Measurements from ENCODE around the gene CXCL12. TPM values are rescaled to one million over a fixed set of nuclear protein-coding genes. Genes with fewer than 3 reads are reported as not detected.

The CXCL12 gene
- polyA plus RNA-seq, 1 of the 3 experiments (the other 2 are of a cell fraction) = 4.7 TPM

DNA sequence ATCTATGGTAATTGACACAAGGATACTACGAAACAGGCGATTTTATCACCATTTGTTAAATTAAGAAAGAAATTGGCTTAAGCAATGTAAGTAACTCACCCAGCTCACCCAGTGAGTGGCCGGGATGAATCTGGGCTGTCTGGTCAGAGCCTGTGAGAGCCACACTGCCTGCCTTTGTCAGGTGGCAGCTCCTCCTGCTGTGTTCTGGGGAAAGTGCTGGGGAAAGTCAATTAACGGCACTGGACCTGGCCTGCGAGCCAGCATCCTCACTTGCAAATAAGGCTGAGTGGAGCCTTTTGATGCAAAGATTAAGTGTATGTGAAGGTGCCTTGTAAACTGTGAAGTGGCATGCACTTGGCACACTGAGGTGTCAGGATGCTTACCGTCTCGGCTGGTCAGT lies 13.4 kb upstream of the CXCL12 start:
- peaks cover 0 to 7% of the 10 kb centered on the region in 2 experiments; a peak in 1 of 4 replicates for H3K4me1 ChIP-seq (ENCODE audit: control insufficient read depth in 1 of 2, insufficient read depth in 2 of 2, low read depth in 1 of 2, low read length in 1 of 2)
- H3K36me3 ChIP-seq (replicated peaks in 1 of 2; ENCODE audit: control insufficient read depth in 1 of 2, insufficient read depth in 2 of 2, low read length in 1 of 2) = no peaks in the 10 kb centered on the region
- no peak overlapping the region for H3K4me2 ChIP-seq
- WGBS (ENCODE audit: low lambda C conversion rate) = 15% methylated on average over 6 of the region's 7 CpGs
- no peaks in the 10 kb centered on the region for H3K79me2 ChIP-seq (ENCODE audit: insufficient read depth)
- CTCF ChIA-PET = interaction anchor here (0.9 to 2.1 kb wide), 2 partner anchors 12 to 13 kb away, joined by 4 to 8 read pairs; no protein-coding TSS in a partner anchor
- TF ChIP-seq EP300 (IDR thresholded peaks at IDR 0.05; ENCODE audit: borderline replicate concordance in 1 of 2, low read depth in 1 of 2, low read length in 1 of 2) = no peak
- TF ChIP-seq, protein P1, sequence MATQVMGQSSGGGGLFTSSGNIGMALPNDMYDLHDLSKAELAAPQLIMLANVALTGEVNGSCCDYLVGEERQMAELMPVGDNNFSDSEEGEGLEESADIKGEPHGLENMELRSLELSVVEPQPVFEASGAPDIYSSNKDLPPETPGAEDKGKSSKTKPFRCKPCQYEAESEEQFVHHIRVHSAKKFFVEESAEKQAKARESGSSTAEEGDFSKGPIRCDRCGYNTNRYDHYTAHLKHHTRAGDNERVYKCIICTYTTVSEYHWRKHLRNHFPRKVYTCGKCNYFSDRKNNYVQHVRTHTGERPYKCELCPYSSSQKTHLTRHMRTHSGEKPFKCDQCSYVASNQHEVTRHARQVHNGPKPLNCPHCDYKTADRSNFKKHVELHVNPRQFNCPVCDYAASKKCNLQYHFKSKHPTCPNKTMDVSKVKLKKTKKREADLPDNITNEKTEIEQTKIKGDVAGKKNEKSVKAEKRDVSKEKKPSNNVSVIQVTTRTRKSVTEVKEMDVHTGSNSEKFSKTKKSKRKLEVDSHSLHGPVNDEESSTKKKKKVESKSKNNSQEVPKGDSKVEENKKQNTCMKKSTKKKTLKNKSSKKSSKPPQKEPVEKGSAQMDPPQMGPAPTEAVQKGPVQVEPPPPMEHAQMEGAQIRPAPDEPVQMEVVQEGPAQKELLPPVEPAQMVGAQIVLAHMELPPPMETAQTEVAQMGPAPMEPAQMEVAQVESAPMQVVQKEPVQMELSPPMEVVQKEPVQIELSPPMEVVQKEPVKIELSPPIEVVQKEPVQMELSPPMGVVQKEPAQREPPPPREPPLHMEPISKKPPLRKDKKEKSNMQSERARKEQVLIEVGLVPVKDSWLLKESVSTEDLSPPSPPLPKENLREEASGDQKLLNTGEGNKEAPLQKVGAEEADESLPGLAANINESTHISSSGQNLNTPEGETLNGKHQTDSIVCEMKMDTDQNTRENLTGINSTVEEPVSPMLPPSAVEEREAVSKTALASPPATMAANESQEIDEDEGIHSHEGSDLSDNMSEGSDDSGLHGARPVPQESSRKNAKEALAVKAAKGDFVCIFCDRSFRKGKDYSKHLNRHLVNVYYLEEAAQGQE (IDR thresholded peaks at IDR 0.05; ENCODE audit: low read depth, low read length) = no peak
- TF ChIP-seq POLR2AphosphoS5 (IDR thresholded peaks at IDR 0.05; ENCODE audit: low read depth, low read length) = no peak
- TF ChIP-seq NRF1 (IDR thresholded peaks at IDR 0.05; ENCODE audit: low read depth, low read length) = no peak
- TF ChIP-seq, protein P2, sequence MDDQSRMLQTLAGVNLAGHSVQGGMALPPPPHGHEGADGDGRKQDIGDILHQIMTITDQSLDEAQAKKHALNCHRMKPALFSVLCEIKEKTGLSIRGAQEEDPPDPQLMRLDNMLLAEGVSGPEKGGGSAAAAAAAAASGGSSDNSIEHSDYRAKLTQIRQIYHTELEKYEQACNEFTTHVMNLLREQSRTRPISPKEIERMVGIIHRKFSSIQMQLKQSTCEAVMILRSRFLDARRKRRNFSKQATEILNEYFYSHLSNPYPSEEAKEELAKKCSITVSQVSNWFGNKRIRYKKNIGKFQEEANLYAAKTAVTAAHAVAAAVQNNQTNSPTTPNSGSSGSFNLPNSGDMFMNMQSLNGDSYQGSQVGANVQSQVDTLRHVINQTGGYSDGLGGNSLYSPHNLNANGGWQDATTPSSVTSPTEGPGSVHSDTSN (IDR thresholded peaks at IDR 0.05) = no peak
- TF ChIP-seq RFX5 (IDR thresholded peaks at IDR 0.05; ENCODE audit: low read length) = no peak
- TF ChIP-seq, protein P3, sequence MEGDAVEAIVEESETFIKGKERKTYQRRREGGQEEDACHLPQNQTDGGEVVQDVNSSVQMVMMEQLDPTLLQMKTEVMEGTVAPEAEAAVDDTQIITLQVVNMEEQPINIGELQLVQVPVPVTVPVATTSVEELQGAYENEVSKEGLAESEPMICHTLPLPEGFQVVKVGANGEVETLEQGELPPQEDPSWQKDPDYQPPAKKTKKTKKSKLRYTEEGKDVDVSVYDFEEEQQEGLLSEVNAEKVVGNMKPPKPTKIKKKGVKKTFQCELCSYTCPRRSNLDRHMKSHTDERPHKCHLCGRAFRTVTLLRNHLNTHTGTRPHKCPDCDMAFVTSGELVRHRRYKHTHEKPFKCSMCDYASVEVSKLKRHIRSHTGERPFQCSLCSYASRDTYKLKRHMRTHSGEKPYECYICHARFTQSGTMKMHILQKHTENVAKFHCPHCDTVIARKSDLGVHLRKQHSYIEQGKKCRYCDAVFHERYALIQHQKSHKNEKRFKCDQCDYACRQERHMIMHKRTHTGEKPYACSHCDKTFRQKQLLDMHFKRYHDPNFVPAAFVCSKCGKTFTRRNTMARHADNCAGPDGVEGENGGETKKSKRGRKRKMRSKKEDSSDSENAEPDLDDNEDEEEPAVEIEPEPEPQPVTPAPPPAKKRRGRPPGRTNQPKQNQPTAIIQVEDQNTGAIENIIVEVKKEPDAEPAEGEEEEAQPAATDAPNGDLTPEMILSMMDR (IDR thresholded peaks at IDR 0.05) = no peak
- TF ChIP-seq, protein P4, sequence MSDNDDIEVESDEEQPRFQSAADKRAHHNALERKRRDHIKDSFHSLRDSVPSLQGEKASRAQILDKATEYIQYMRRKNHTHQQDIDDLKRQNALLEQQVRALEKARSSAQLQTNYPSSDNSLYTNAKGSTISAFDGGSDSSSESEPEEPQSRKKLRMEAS (IDR thresholded peaks at IDR 0.05; ENCODE audit: low read depth) = no peak
- no peak for TF ChIP-seq JUND (IDR thresholded peaks at IDR 0.05)
- TF ChIP-seq MEF2A (IDR thresholded peaks at IDR 0.05; ENCODE audit: borderline replicate concordance, low read depth) = no peak
- TF ChIP-seq EZH2phosphoT487 (IDR thresholded peaks at IDR 0.05; ENCODE audit: borderline replicate concordance, low read depth) = no peak
- H2AFZ ChIP-seq (ENCODE audit: low read depth) = no peak overlapping the region
- DNase-seq = no peak
- POLR2A ChIA-PET = no interaction called here
- no peaks in the 10 kb centered on the region for H3K9me2 ChIP-seq
- no peaks in the 10 kb centered on the region for H3K9me3 ChIP-seq
- H3K27ac ChIP-seq (ENCODE audit: low read depth in 2 of 2, low read length in 1 of 2) = no peak overlapping the region
- H4K20me1 ChIP-seq (ENCODE audit: insufficient read depth) = no peaks in the 10 kb centered on the region
- H3K9ac ChIP-seq = no peak overlapping the region
- H3K4me3 ChIP-seq (ENCODE audit: low read depth in 2 of 2, low read length in 1 of 2) = no peak overlapping the region
- H3K27me3 ChIP-seq (ENCODE audit: insufficient read depth) = peaks cover 13% of the 10 kb centered on the region; the same call in 1 of the 2 replicates
- no peaks in the 10 kb centered on the region for H3F3A ChIP-seq (replicated peaks; ENCODE audit: insufficient read depth)
